ENCODE data around the gene TEAD1.
"Not testable (repeated sequence)": the region's sequence is repeated elsewhere in the genome, so short reads cannot be mapped to it uniquely, and the experiment has no call there.

Gene TEAD1

GRCh38 chr11:12737024-12737423 lies 62.8 kb downstream of the TEAD1 start:
- DNase-seq (ENCODE audit: low read depth in 2 of 2): no peak

GRCh38 chr11:12741671-12742216 lies 67.5 kb downstream of the TEAD1 start:
- no peak for DNase-seq (ENCODE audit: low read depth in 2 of 2)

GRCh38 chr11:12743834-12744449 lies 69.7 kb downstream of the TEAD1 start:
- no peak for DNase-seq (ENCODE audit: low read depth in 2 of 2)

- no peak for DNase-seq (ENCODE audit: low read depth in 2 of 2)
These were observed 70.7 kb downstream of the TEAD1 start for GRCh38 chr11:12744826-12745502.

GRCh38 chr11:12745787-12746186 lies 71.6 kb downstream of the TEAD1 start:
- no peak for DNase-seq (ENCODE audit: low read depth in 2 of 2)

- DNase-seq (ENCODE audit: low read depth in 2 of 2): no peak
These were observed 72.4 kb downstream of the TEAD1 start for GRCh38 chr11:12746593-12747097.

- no peak for DNase-seq (ENCODE audit: low read depth in 2 of 2)
These were observed 74.3 kb downstream of the TEAD1 start for GRCh38 chr11:12748561-12748960.

- no peak for DNase-seq (ENCODE audit: low read depth in 2 of 2)
These were observed 75.2 kb downstream of the TEAD1 start for GRCh38 chr11:12749442-12749841.

GRCh38 chr11:12750181-12750580 lies 76.0 kb downstream of the TEAD1 start:
- no peak for DNase-seq (ENCODE audit: low read depth in 2 of 2)

- no peak for DNase-seq (ENCODE audit: low read depth in 2 of 2)
These were observed 78.8 kb downstream of the TEAD1 start for GRCh38 chr11:12752868-12753524.

- DNase-seq (ENCODE audit: low read depth in 2 of 2): no peak
These were observed 79.8 kb downstream of the TEAD1 start for GRCh38 chr11:12754021-12754420.

- no peak for DNase-seq (ENCODE audit: low read depth in 2 of 2)
These were observed 80.5 kb downstream of the TEAD1 start for GRCh38 chr11:12754582-12755234.

- no peak for DNase-seq (ENCODE audit: low read depth in 2 of 2)
These were observed 81.6 kb downstream of the TEAD1 start for GRCh38 chr11:12755510-12756453.

- no peak for DNase-seq (ENCODE audit: low read depth in 2 of 2)
These were observed 82.2 kb downstream of the TEAD1 start for GRCh38 chr11:12756454-12756806.

GRCh38 chr11:12756867-12757266 lies 82.6 kb downstream of the TEAD1 start:
- no peak for DNase-seq (ENCODE audit: low read depth in 2 of 2)

GRCh38 chr11:12757416-12757815 lies 83.2 kb downstream of the TEAD1 start:
- no peak for DNase-seq (ENCODE audit: low read depth in 2 of 2)

GRCh38 chr11:12758117-12758516 lies 83.9 kb downstream of the TEAD1 start:
- not testable (repeated sequence) for DNase-seq (ENCODE audit: low read depth in 2 of 2)

- no peak for DNase-seq (ENCODE audit: low read depth in 2 of 2)
These were observed 86.8 kb downstream of the TEAD1 start for GRCh38 chr11:12761029-12761428.

- no peak for DNase-seq (ENCODE audit: low read depth in 2 of 2)
These were observed 88.1 kb downstream of the TEAD1 start for GRCh38 chr11:12762278-12762677.

- DNase-seq (ENCODE audit: low read depth in 2 of 2): no peak
These were observed 88.6 kb downstream of the TEAD1 start for GRCh38 chr11:12762696-12763324.
